ENCODE results near the gene DNAI2. TPM values are rescaled to one million over a fixed set of nuclear protein-coding genes. Genes with fewer than 3 reads are reported as not detected.

The DNAI2 gene
- total RNA-seq, 1 donor from 2014 or later = not detected

DNA sequence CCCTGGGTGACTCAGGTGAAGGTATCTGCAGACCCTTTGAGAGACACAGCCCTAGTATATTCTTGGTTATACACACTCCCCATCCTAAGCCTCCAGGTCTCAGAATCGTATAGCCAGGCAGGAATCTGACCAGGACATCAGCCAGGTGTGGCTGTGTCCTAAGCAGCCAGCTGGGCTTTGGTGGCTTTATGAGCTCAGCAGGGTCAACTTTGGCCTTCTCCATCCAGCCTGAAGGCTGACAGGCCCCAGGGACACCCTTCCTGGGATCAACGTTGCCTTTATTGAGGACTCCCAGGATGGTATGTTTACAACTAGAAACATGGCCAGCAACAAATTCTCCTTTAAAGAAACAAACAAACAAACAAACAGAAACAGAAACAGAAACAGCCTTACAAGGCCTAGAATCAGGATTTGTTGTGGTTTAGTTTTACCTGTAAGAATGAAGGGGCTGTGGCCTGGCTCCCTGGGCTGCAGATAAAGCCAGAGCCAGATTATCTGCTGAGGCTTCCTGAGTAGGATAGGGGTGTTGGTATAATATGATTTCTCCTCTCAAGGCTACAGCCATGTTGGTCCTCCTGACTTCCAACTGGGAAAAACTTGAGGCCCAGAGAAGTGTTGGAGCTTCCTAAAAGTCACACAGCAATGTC, 60.5 kb downstream of the DNAI2 start:
- DNase-seq (ENCODE audit: extremely low read depth, low read depth, low spot score) = no peak

GRCh38 chr17:74335529-74336062, 61.6 kb downstream of the DNAI2 start:
- DNase-seq (ENCODE audit: extremely low read depth, low read depth, low spot score) = no peak

GRCh38 chr17:74336307-74336706, 62.3 kb downstream of the DNAI2 start:
- no peak for DNase-seq (ENCODE audit: extremely low read depth, low read depth, low spot score)

- no peak for DNase-seq (ENCODE audit: extremely low read depth, low read depth, low spot score)
Measured at GRCh38 chr17:74337834-74338500, 63.9 kb downstream of the DNAI2 start.

- DNase-seq (ENCODE audit: extremely low read depth, low read depth, low spot score) = no peak
Measured at GRCh38 chr17:74339537-74340195, 65.6 kb downstream of the DNAI2 start.

DNA sequence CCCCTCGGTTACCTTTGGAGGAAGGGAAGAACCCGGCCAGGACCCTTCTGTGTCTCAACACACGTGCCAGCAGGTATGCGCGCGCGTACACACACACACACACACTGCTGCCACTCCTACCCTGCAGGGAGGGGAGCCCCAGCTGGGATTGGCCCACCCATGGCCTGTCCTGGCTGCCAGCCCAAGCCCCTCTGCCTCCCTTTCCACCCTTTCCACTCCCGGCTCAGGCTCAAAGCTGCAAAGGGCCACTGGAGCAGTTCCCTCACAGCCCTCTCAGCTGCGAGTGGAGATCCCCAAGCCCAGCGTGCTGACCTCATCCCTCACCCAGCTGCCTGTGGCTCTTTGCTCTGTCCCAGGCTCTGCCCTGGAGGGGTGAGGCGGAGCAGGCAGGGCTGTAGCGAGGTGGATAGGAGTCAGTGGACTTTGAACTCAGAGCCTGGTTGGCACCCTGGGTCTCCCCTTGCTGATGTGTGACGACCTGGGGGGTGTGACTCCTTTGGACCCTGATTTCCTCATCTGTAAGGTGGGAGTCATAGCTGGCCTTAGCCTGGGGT, 66.5 kb downstream of the DNAI2 start:
- no peak for DNase-seq (ENCODE audit: extremely low read depth, low read depth, low spot score)

DNA sequence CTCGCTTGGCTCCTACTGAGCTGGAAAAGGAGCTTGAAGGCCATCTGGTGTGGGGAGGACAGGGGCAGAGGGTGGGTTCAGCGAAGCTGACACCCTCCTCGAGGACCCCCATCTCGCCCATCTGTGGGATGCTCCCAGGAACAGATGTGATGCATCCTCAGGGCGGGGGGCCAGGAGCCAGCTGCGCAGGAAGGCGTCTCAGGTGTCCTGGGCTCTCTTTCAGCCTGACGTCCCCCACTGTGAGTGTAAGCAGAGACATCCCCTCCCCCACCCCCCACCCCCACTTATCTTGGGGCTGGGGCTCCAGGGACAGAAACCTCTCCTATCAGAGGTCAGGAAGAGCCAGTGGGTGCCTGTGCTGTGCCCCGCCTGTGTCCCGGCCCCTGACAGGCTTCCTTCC, 68.2 kb downstream of the DNAI2 start:
- DNase-seq (ENCODE audit: extremely low read depth, low read depth, low spot score) = no peak

DNA sequence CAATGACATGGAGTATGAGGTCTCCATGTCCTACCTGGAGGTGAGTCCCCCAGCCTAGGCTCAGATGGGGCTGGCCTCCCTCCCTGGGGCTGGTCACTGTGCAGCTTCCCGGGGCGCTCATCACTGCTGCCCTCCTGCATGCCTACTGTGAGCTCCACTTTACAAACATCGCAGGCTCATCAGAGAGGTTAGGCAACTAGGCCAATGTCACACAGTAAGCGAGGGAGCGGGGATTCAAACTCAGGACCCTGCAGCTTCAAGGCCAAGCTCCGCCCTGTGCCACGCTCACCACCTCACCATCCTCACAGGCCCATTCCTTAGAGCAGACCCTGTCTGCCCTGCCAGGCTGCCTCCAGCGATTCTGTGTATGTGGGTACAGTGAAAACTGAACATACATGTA, 69.1 kb downstream of the DNAI2 start:
- no peak for DNase-seq (ENCODE audit: extremely low read depth, low read depth, low spot score)

DNA sequence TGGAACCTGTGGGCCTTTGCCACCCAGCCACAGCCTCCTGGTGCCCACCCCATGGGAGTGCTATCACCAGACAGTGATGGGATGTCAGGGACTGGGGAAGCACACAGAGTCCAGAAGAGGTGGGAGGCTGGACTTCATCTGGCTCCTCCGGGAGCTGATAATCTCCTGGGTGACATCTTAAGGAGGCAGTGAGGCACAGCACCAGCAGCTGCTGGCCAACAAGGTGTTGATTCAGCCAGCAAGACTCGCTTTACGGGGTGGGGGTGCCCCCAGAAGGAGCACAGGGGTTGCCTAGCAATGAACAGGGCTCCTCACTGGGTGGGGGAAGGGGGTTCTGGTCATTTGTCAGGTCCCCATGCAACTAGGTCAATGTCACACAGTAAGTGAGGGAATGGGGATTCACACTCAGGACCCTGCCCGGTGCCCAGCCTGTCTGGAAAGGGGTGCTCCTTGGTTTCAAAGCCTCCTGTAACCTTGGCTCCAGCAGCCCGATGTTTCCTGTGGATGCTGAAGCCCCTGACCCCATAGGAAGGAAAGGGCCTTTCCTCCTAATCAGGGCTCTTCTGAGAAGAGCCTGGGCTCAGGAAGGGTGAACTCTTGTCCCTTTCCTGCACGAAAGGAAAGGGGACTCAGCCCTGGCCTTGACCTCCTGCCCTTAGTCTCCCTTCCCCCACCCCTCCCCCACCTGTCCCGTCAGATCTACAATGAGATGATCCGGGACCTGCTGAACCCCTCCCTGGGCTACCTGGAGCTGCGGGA, 69.7 kb downstream of the DNAI2 start:
- DNase-seq (ENCODE audit: extremely low read depth, low read depth, low spot score) = no peak

DNA sequence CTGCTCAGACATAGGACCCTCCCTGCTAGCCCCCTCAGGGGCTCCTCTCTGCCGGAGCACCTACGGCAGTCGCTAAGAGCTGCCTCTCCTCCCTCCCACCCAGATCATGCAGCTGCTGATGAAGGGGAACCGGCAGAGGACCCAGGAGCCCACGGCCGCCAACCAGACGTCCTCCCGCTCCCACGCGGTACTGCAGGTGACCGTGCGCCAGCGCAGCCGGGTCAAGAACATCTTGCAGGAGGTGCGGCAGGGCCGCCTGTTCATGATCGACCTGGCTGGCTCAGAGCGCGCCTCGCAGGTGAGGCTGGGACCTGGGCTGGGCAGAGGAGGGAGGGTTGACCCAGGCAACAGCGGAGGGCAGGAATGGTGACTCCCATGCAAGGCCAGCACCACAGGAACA, 70.6 kb downstream of the DNAI2 start:
- DNase-seq (ENCODE audit: extremely low read depth, low read depth, low spot score) = no peak

DNA sequence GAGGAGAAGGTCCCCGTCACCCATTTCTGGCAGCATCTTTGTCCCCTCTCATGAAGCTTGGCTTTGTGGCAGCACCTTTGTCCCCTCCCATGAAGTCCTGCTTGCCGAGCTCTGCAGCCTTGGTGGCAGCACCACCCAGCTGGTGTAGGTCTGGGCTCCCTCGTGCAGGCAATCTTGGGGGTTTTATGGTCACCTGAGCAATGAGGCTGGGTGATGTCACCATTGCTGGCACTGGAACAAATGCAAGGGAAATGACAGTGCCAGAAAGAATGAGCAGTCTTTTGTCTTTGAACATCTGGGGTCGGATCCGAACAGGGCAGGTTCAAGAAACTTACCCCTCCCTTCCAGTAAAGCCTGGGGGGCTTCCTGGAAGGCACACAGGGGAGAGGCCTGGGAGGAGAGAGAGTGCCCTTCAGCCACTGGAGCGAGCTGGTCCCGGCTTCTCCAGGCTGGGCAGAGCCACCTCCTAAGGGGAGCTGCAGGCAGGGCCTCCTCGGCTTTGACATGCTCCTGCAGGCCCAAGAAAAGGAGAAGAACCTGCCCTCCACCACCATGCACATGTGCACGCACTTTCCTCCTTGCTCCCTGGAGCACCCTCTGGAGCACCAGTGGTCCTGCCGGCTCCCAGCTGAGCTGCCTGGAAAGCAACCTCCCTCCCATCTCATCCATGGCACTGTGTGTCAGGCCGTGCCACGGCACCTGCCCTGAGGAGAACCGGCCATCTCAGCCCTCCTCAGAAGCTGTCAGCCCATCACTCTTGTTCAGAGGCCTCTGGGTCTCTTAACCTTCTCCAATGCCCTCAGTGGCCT, 71.6 kb downstream of the DNAI2 start:
- DNase-seq (ENCODE audit: extremely low read depth, low read depth, low spot score) = no peak

GRCh38 chr17:74347646-74348045, 73.6 kb downstream of the DNAI2 start:
- DNase-seq (ENCODE audit: extremely low read depth, low read depth, low spot score) = no peak

DNA sequence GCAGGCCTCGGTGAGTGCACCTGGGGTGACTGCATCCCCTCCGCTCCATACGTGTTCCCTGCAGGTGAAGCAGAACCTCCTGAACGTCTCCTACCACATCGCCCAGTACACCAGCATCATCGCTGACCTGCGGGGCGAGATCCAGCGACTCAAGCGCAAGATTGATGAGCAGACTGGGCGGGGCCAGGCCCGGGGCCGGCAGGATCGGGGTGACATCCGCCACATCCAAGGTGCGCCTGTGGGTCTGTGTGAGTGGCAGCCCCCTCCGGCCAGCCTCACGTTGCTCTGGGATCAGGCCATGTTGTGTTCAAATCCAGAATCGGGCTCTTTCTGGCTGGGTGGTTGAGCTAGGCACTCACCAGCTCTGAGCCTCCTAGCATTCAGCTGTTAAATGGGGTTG, 75.1 kb downstream of the DNAI2 start:
- DNase-seq (ENCODE audit: extremely low read depth, low read depth, low spot score) = no peak

GRCh38 chr17:74350486-74350885, 76.5 kb downstream of the DNAI2 start:
- no peak for DNase-seq (ENCODE audit: extremely low read depth, low read depth, low spot score)

DNA sequence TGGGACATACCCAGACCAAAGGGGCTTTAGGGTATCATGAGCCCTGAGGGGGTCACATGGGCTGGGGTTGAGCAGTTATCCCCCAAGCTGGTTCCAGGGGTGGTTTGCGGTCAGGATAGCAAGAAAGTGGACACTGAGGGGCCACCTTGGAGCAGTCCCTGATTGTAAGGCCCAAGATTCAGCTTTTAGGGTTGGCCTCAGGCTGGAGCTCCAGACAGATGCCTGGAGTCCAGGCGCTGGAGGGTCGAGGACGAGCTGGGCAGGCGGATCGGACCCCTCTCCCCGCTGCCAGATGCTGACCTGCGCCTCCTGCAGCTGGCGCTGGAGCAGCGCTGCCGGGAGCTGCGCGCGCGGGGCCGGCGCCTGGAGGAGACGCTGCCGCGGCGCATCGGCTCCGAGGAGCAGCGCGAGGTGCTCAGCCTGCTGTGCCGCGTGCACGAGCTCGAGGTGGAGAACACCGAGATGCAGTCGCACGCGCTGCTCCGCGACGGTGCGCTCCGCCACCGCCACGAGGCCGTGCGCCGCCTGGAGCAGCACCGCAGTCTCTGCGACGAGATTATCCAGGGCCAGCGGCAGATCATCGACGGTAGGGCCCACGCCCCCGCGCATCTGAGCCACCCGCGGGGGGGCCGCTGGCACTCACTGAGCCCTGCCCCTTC, 77.6 kb downstream of the DNAI2 start:
- no peak for DNase-seq (ENCODE audit: extremely low read depth, low read depth, low spot score)

GRCh38 chr17:74353446-74354060, 79.5 kb downstream of the DNAI2 start:
- DNase-seq (ENCODE audit: extremely low read depth, low read depth, low spot score) = no peak

- no peak for DNase-seq (ENCODE audit: extremely low read depth, low read depth, low spot score)
Measured at GRCh38 chr17:74354123-74354522, 80.1 kb downstream of the DNAI2 start.

GRCh38 chr17:74354561-74354960, 80.5 kb downstream of the DNAI2 start:
- DNase-seq (ENCODE audit: extremely low read depth, low read depth, low spot score) = no peak

- DNase-seq (ENCODE audit: extremely low read depth, low read depth, low spot score) = no peak
Measured at GRCh38 chr17:74355065-74355464, 81.0 kb downstream of the DNAI2 start.
